ENCODE data around the gene KCNIP2. TPM values are rescaled to one million over a fixed set of nuclear protein-coding genes. Genes with fewer than 3 reads are reported as not detected.

KCNIP2 gene
- total RNA-seq, 1 experiment from 2014 or later = 8.5 TPM

DNA sequence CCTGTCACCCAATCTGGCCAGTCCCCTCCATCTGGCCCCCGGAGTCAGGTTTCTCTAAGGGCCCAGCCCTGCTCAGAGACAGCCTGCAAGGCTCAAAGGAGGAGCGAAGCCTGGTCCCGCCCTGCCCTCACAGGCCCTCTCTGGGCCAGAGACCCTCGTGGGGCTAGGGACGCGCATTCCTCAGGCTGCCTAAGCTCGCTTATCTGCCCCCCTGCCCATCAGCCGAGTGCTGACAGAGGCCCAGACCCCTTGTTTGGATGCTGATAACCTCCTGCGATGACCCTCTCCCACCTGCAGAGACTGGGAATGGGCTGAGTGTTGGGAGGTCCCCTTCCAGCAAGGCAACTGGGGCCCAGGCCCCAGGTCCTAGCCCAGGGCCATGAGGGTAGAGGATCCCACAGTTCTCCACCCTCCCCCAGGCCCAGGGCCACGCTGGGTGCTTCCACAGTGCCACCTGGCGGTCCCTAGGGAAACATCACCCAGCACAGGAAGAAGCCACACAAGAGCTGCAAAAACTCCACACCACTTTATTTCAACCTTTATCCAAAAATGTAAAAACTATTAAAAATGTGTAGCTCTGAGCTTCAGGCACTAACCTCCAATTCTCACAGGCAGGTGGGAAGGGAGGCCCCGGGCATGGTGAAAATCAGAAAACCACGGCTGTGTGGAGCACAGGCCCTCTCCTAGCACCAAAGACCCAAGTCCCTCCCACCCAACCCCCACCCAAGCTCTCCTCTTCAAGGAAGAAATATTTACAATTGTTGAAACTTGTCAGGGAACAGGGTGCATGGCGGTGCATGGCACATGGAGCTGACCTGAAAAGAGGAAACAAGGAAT is 62.6 kb downstream of the KCNIP2 start:
- Histone ChIP-seq H3K9ac (ENCODE audit: low read length) (peak overlapping the region; percentile 91), H3K27me3 (ENCODE audit: insufficient read depth, low read length) (no peaks in the 10 kb centered on the region), H3K9me3 (ENCODE audit: control insufficient read depth in 1 of 2, insufficient read depth in 1 of 2, low read depth in 1 of 2, low read length in 2 of 2) (no peaks in the 10 kb centered on the region), H4K20me1 (ENCODE audit: insufficient read depth) (peaks cover 3% of the 10 kb centered on the region; the same call in 1 of the 2 replicates), H3K27ac (ENCODE audit: low read depth, low read length) (peak overlapping the region; percentile 66), H3K79me2 (ENCODE audit: insufficient read depth, low read length) (peaks cover 47% of the 10 kb centered on the region), H3K4me1 (ENCODE audit: control insufficient read depth in 1 of 2, insufficient read depth in 2 of 2, low read length in 2 of 2) (peaks cover 19 to 45% of the 10 kb centered on the region in 2 experiments), H3K9me2 (ENCODE audit: insufficient read depth) (no peaks in the 10 kb centered on the region), H3K4me3 (replicated peaks in 1 of 2; ENCODE audit: low read depth in 1 of 2, low read length in 2 of 2) (peak overlapping the region; percentile 74 to 90), H3K36me3 (ENCODE audit: control insufficient read depth in 1 of 2, insufficient read depth in 2 of 2, low read length in 2 of 2) (peaks cover 8 to 31% of the 10 kb centered on the region in 2 experiments; a peak in 3 of 4 replicates), H2AFZ (ENCODE audit: low read depth, low read length, poor library complexity, severe bottlenecking) (no peak overlapping the region), H3K4me2 (ENCODE audit: low read length) (peak overlapping the region; percentile 94)
- TF ChIP-seq POLR2A (IDR thresholded peaks at IDR 0.05; ENCODE audit: borderline replicate concordance, extremely low read depth, insufficient read depth, insufficient read length) = no peak
- TF ChIP-seq, protein P1, sequence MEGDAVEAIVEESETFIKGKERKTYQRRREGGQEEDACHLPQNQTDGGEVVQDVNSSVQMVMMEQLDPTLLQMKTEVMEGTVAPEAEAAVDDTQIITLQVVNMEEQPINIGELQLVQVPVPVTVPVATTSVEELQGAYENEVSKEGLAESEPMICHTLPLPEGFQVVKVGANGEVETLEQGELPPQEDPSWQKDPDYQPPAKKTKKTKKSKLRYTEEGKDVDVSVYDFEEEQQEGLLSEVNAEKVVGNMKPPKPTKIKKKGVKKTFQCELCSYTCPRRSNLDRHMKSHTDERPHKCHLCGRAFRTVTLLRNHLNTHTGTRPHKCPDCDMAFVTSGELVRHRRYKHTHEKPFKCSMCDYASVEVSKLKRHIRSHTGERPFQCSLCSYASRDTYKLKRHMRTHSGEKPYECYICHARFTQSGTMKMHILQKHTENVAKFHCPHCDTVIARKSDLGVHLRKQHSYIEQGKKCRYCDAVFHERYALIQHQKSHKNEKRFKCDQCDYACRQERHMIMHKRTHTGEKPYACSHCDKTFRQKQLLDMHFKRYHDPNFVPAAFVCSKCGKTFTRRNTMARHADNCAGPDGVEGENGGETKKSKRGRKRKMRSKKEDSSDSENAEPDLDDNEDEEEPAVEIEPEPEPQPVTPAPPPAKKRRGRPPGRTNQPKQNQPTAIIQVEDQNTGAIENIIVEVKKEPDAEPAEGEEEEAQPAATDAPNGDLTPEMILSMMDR (IDR thresholded peaks at IDR 0.05 in 2 of 3, conservative IDR thresholded peaks at IDR 0.05 in 1 of 3; ENCODE audit: borderline replicate concordance in 1 of 3, insufficient read depth in 1 of 3, low read depth in 2 of 3, low read length in 2 of 3) = peak in 2 of 3 experiments; percentile 99; a peak in 4 of 6 replicates
- ChIA-PET CTCF (interaction anchor here (0.5 to 5.8 kb wide), 44 partner anchors 9 to 725 kb away, joined by 3 to 220 read pairs (median 4); partner anchors contain the start of genes DPCD, FBXL15, FBXW4 and OGA), POLR2A (interaction anchor here (0.6 to 1.6 kb wide), 2 partner anchors 124 to 178 kb away, joined by 3 to 10 read pairs; no protein-coding TSS in a partner anchor), RAD21 (ENCODE audit: low non-redundant PET in 1 of 2, low total read pairs in 2 of 2, uncharacterized antibody in 2 of 2, unreplicated experiment in 2 of 2) (interaction anchor here (0.7 to 2.3 kb wide), 7 partner anchors 179 to 567 kb away, joined by 3 to 21 read pairs (median 7); no protein-coding TSS in a partner anchor)
- BruUV-seq (replicated peaks) = no TSS peak
- peak; percentile 66 for ATAC-seq
- DNase-seq (ENCODE audit: low read depth, low spot score) = peak; percentile 55
- intact Hi-C loops (cut with micrococcal nuclease) = loop anchor here (1.0 to 5.0 kb wide), 7 partner anchors 36 to 620 kb away; partner anchors contain the start of genes DPCD, OGA and POLL

Data from HCT116 (cell line).